ENCODE data around the gene TRIM33.
"Not testable (repeated sequence)": the region's sequence is repeated elsewhere in the genome, so short reads cannot be mapped to it uniquely, and the experiment has no call there.

Gene TRIM33

GRCh38 chr1:114436799-114437198 lies 74.2 kb downstream of the TRIM33 start:
- DNase-seq (ENCODE audit: low read depth), result no peak
- TF ChIP-seq CTCF (IDR thresholded peaks at IDR 0.05; ENCODE audit: low read length, missing control alignments), result no peak
- no peak overlapping the region for H3K4me3 ChIP-seq (replicated peaks; ENCODE audit: low read depth, low read length)

GRCh38 chr1:114435088-114435715 lies 75.8 kb downstream of the TRIM33 start:
- H3K4me3 ChIP-seq (replicated peaks; ENCODE audit: low read depth, low read length), result no peak overlapping the region
- no peak for DNase-seq (ENCODE audit: low read depth)
- TF ChIP-seq CTCF (IDR thresholded peaks at IDR 0.05; ENCODE audit: low read length, missing control alignments), result no peak

GRCh38 chr1:114431026-114431425 lies 80.0 kb downstream of the TRIM33 start:
- no peak for DNase-seq (ENCODE audit: low read depth)
- TF ChIP-seq CTCF (IDR thresholded peaks at IDR 0.05; ENCODE audit: low read length, missing control alignments), result no peak
- H3K4me3 ChIP-seq (replicated peaks; ENCODE audit: low read depth, low read length), result no peak overlapping the region

GRCh38 chr1:114428083-114428754 lies 82.8 kb downstream of the TRIM33 start:
- peak; percentile 51 for DNase-seq (ENCODE audit: low read depth)
- TF ChIP-seq CTCF (IDR thresholded peaks at IDR 0.05; ENCODE audit: low read length, missing control alignments), result peak; percentile 53
- H3K4me3 ChIP-seq (replicated peaks; ENCODE audit: low read depth, low read length), result no peak overlapping the region

GRCh38 chr1:114427612-114428011 lies 83.4 kb downstream of the TRIM33 start:
- no peak for TF ChIP-seq CTCF (IDR thresholded peaks at IDR 0.05; ENCODE audit: low read length, missing control alignments)
- DNase-seq (ENCODE audit: low read depth), result no peak
- H3K4me3 ChIP-seq (replicated peaks; ENCODE audit: low read depth, low read length), result no peak overlapping the region

GRCh38 chr1:114423455-114423854 lies 87.5 kb downstream of the TRIM33 start:
- no peak for TF ChIP-seq CTCF (IDR thresholded peaks at IDR 0.05; ENCODE audit: low read length, missing control alignments)
- DNase-seq (ENCODE audit: low read depth), result no peak
- no peak overlapping the region for H3K4me3 ChIP-seq (replicated peaks; ENCODE audit: low read depth, low read length)

- not testable (repeated sequence) for H3K4me3 ChIP-seq (replicated peaks; ENCODE audit: low read depth, low read length); DNase-seq (ENCODE audit: low read depth)
These were observed 92.1 kb downstream of the TRIM33 start for GRCh38 chr1:114418948-114419347.
